ENCODE measurements around the gene INSIG1.

GRCh38 chr7:155338632-155339320, 41.1 kb downstream of the INSIG1 start:
- TF ChIP-seq CTCF (IDR thresholded peaks at IDR 0.05) (no peak), NR2C2 (CRISPR knock-in tag; IDR thresholded peaks at IDR 0.05) (no peak), AFF4 (CRISPR knock-in tag; IDR thresholded peaks at IDR 0.05; ENCODE audit: borderline replicate concordance) (no peak), SMAD3 (CRISPR knock-in tag; IDR thresholded peaks at IDR 0.05; ENCODE audit: borderline replicate concordance) (no peak), MAX (CRISPR knock-in tag; IDR thresholded peaks at IDR 0.05) (no peak), TEAD4 (CRISPR knock-in tag; IDR thresholded peaks at IDR 0.05) (no peak), ESRRA (CRISPR knock-in tag; IDR thresholded peaks at IDR 0.05; ENCODE audit: borderline replicate concordance) (no peak), ZBTB43 (CRISPR knock-in tag; IDR thresholded peaks at IDR 0.05) (no peak), EMX1 (CRISPR knock-in tag; IDR thresholded peaks at IDR 0.05) (no peak)

Measured in WTC11 (cell line).